Neural cell (in vitro differentiated cells): ENCODE data around the gene DEDD. TPM values are rescaled to one million over a fixed set of nuclear protein-coding genes. Genes with fewer than 3 reads are reported as not detected.

Experiments used
- H2AFZ ChIP-seq: fragments of 200-600, 300-800 bp; sonication (generic), shearing (Covaris generic); 2 replicates; pipeline ENCODE4 v1.6.0; 2014; ENCODE audit warnings: low read depth, mild to moderate bottlenecking, antibody characterized with exemption, low read length, moderate library complexity
- H3F3A ChIP-seq: fragments of 200-600 bp; shearing (Covaris generic); 2 replicates; pipeline ENCODE4 v1.6.1; 2016; ENCODE audit warnings: mild to moderate bottlenecking, moderate library complexity, mixed read lengths, antibody characterized with exemption, low read length; ENCODE audit not compliant: insufficient read depth, poor library complexity, severe bottlenecking
- H3K27ac ChIP-seq: fragments of 200-600, 300-800 bp; sonication (generic), shearing (Covaris generic); 2 replicates; pipeline ENCODE4 v1.5.1; 2014; ENCODE audit warnings: mild to moderate bottlenecking, low read length, moderate library complexity
- H3K27me3 ChIP-seq: fragments of 300-800, 200-600 bp; sonication (generic), shearing (Covaris generic); 2 replicates; pipeline ENCODE4 v1.6.0; 2014; ENCODE audit warnings: mild to moderate bottlenecking, low read depth, low read length, moderate library complexity; ENCODE audit not compliant: insufficient read depth
- H3K36me3 ChIP-seq: fragments of 300-800, 200-600 bp; sonication (generic), shearing (Covaris generic); 2 replicates; pipeline ENCODE4 v1.5.1; 2014; ENCODE audit warnings: mild to moderate bottlenecking, antibody characterized with exemption, low read length, moderate library complexity; ENCODE audit not compliant: insufficient read depth
- H3K4me2 ChIP-seq: fragments of 300-800, 200-600 bp; sonication (generic), shearing (Covaris generic); 2 replicates; pipeline ENCODE4 v1.6.0; 2014; ENCODE audit warnings: mild to moderate bottlenecking, low read length
- H3K4me3 ChIP-seq: fragments of 300-800, 200-600 bp; sonication (generic), shearing (Covaris generic); 2 replicates; pipeline ENCODE4 v1.5.1; 2014; ENCODE audit warnings: mild to moderate bottlenecking, low read length, moderate library complexity
- H3K79me2 ChIP-seq: fragments of 200-600 bp; shearing (Covaris generic); replicated peaks from 2 replicates; pipeline ENCODE4 v1.6.0; 2014; ENCODE audit warnings: mild to moderate bottlenecking, low read length, moderate library complexity; ENCODE audit not compliant: insufficient read depth
- H3K9ac ChIP-seq: fragments of 300-800, 200-600 bp; sonication (generic), shearing (Covaris generic); 2 replicates; pipeline ENCODE4 v1.6.1; 2016; ENCODE audit warnings: mild to moderate bottlenecking, low read length, mixed read lengths
- H3K9me2 ChIP-seq: fragments of 200-600 bp; shearing (Covaris generic); 2 replicates; pipeline ENCODE4 v1.6.1; 2016; ENCODE audit warnings: mild to moderate bottlenecking, low read length, mixed read lengths; ENCODE audit not compliant: insufficient read depth
- H3K9me3 ChIP-seq: fragments of 200-600, 300-800 bp; sonication (generic), shearing (Covaris generic); 2 replicates; pipeline ENCODE4 v1.6.1; 2016; ENCODE audit warnings: mild to moderate bottlenecking, mixed run types, low read length, moderate library complexity, mixed read lengths
- H4K20me1 ChIP-seq: fragments of 200-600 bp; shearing (Covaris generic); 2 replicates; pipeline ENCODE4 v1.6.1; 2016; ENCODE audit warnings: mild to moderate bottlenecking, mixed run types; ENCODE audit not compliant: insufficient read depth
- CTCF ChIP-seq: fragments of 450-650 bp; IDR thresholded peaks from 2 replicates; pipeline ENCODE4 v1.5.1; 2014; ENCODE audit warnings: antibody characterized with exemption, mild to moderate bottlenecking, moderate library complexity; ENCODE audit not compliant: poor library complexity, severe bottlenecking
- EP300 ChIP-seq: fragments of 450-650 bp; conservative IDR thresholded peaks from 2 replicates; pipeline ENCODE4 v1.6.1; 2014; ENCODE audit warnings: antibody characterized with exemption, mild to moderate bottlenecking, moderate library complexity; ENCODE audit not compliant: poor library complexity, severe bottlenecking
- EZH2 ChIP-seq: fragments of 200-600, 300-800 bp; shearing (Covaris generic), sonication (generic); IDR thresholded peaks from 2 replicates; pipeline ENCODE4 v1.6.1; 2014; ENCODE audit warnings: antibody characterized with exemption, low read length, borderline replicate concordance, mild to moderate bottlenecking; ENCODE audit not compliant: insufficient read depth, poor library complexity, severe bottlenecking
- MXI1 ChIP-seq: fragments of 450-650 bp; conservative IDR thresholded peaks from 2 replicates; pipeline ENCODE4 v1.6.1; 2014; ENCODE audit warnings: antibody characterized with exemption, mild to moderate bottlenecking; ENCODE audit not compliant: poor library complexity, severe bottlenecking
- POLR2AphosphoS5 ChIP-seq: IDR thresholded peaks from 2 replicates; pipeline ENCODE4 v1.6.1; 2012
- RAD21 ChIP-seq: fragments of 450-650 bp; conservative IDR thresholded peaks from 2 replicates; pipeline ENCODE4 v1.6.1; 2014; ENCODE audit warnings: antibody characterized with exemption, mild to moderate bottlenecking, moderate library complexity
- REST ChIP-seq: IDR thresholded peaks from 2 replicates; pipeline ENCODE4 v1.6.1; 2012; ENCODE audit warnings: borderline replicate concordance
- SMC3 ChIP-seq: fragments of 450-650 bp; conservative IDR thresholded peaks from 2 replicates; pipeline ENCODE4 v1.6.1; 2014; ENCODE audit warnings: antibody characterized with exemption, mild to moderate bottlenecking, moderate library complexity; ENCODE audit not compliant: poor library complexity
- TAF1 ChIP-seq: IDR thresholded peaks from 2 replicates; pipeline ENCODE4 v1.6.1; 2012; ENCODE audit warnings: low read depth
- polyA plus RNA-seq: library from polyadenylated mRNA; depleted of rRNA; stranded (reverse); fragments of >200 nt; gene quantifications from 2 replicates; pipeline ENCODE4 v1.2.3, GENCODE V29; 2014

The DEDD gene
- polyA plus RNA-seq, 1 donor from 2014 or later = 29.6 TPM

- no peak for TF ChIP-seq SMC3
- TF ChIP-seq CTCF = no peak
- no peak for TF ChIP-seq EP300
- no peak for TF ChIP-seq RAD21
- no peak for TF ChIP-seq REST
- no peak for TF ChIP-seq POLR2AphosphoS5
- TF ChIP-seq TAF1 = no peak
- no peak for TF ChIP-seq MXI1
- TF ChIP-seq EZH2 = no peak
- Histone ChIP-seq H3K27ac (peak overlapping the region; percentile 63), H3K79me2 (peaks cover 6% of the 10 kb centered on the region), H3K36me3 (no peaks in the 10 kb centered on the region), H3K4me3 (peak overlapping the region; percentile 78), H3K4me2 (peak overlapping the region; percentile 49), H3K9me2 (no peaks in the 10 kb centered on the region), H3K9me3 (no peaks in the 10 kb centered on the region), H3F3A (no peaks in the 10 kb centered on the region), H2AFZ (peak overlapping the region; percentile 54), H4K20me1 (no peaks in the 10 kb centered on the region), H3K27me3 (no peaks in the 10 kb centered on the region), H3K9ac (peak overlapping the region; percentile 81)
Measured at GRCh38 chr1:161177936-161178244, 45.4 kb upstream of the DEDD start.

DNA sequence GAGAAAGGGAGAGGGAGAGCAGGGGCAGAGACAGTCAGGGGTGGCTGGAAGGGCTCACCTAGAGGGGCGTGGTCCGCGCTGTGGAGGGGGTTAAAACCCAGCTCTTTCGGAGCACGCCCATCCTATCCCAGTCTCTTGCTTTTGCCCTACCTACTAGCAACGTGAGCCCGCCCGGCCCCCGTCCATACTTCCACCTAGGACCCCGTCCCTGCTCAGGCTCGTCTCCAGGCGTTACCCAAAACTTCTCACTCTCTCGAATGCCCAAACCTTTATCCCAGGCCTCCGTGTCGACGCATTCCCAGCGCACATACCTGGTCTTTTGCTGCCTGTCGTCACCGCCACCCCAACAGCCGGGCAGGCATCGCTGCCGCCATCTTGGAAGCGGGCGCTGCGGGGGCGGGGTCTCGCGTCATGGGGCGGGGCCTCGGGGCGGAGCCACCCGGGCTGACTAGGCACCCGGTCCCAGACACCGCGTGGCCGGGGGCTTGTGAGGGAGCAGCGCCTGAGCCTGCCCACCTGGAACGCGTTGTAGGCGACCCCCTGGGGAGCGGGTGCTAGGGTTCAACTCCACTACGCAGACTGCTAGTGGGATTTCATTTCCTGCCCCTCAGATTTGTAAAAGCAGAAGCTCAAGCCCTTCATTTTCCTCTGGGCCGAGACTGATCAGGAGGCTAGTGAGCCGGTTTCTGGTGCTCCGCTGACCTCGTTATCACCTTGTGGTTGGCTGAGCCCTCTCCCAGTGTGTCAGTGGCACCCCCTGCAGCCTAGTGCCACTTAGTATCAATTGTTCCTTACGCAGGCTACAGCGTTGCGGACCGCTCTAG lies 44.9 kb upstream of the DEDD start, which contains the start of gene B4GALT3:
Gene B4GALT3, minus strand, starts transcription at position 396 of the 824 bp plus-strand sequence. CDS start 1,447 bp downstream, outside the sequence.
- peak within 1 kb of the TSS; percentile 61 for H2AFZ ChIP-seq
- H4K20me1 ChIP-seq = no peaks in the 10 kb centered on the region
- H3K79me2 ChIP-seq = peaks cover 6% of the 10 kb centered on the region
- H3K4me2 ChIP-seq = peak within 1 kb of the TSS; percentile 81
- no peak for TF ChIP-seq EP300
- no peak for TF ChIP-seq EZH2
- peak; percentile 14 for TF ChIP-seq REST
- peak; percentile 4 for TF ChIP-seq RAD21
- no peak for TF ChIP-seq SMC3
- peak; percentile 80 for TF ChIP-seq MXI1
- peak; percentile 41 for TF ChIP-seq CTCF
- peak; percentile 87 for TF ChIP-seq POLR2AphosphoS5
- TF ChIP-seq TAF1 = peak; percentile 93
- H3K9me3 ChIP-seq = no peaks in the 10 kb centered on the region
- no peaks in the 10 kb centered on the region for H3F3A ChIP-seq
- H3K4me3 ChIP-seq = peak within 1 kb of the TSS; percentile 78
- H3K9me2 ChIP-seq = no peaks in the 10 kb centered on the region
- peak within 1 kb of the TSS; percentile 81 for H3K9ac ChIP-seq
- peak within 1 kb of the TSS; percentile 63 for H3K27ac ChIP-seq
- H3K36me3 ChIP-seq = no peaks in the 10 kb centered on the region
- H3K27me3 ChIP-seq = no peaks in the 10 kb centered on the region
